Activated naive CD8-positive, alpha-beta T cell (primary cell): ENCODE measurements around the gene PALD1.
"Not testable (repeated sequence)": the region's sequence is repeated elsewhere in the genome, so short reads cannot be mapped to it uniquely, and the experiment has no call there.

Experiments used
- H3K27ac Mint-ChIP-seq: one replicate; pipeline ENCODE4 v1.8.0; 2021; ENCODE audit warnings: mixed read lengths
- H3K27me3 Mint-ChIP-seq: one replicate; pipeline ENCODE4 v1.8.0; 2021; ENCODE audit warnings: mixed read lengths
- H3K36me3 Mint-ChIP-seq: one replicate; pipeline ENCODE4 v1.8.0; 2021; ENCODE audit warnings: mixed read lengths
- H3K4me1 Mint-ChIP-seq: one replicate; pipeline ENCODE4 v1.8.0; 2021; ENCODE audit warnings: low read depth, mixed read lengths
- H3K4me3 Mint-ChIP-seq: one replicate; pipeline ENCODE4 v1.8.0; 2021; ENCODE audit warnings: mild to moderate bottlenecking, mixed read lengths
- H3K9me3 Mint-ChIP-seq: one replicate; pipeline ENCODE4 v1.8.0; 2021; ENCODE audit warnings: low read depth, mixed read lengths

PALD1 gene

DNA sequence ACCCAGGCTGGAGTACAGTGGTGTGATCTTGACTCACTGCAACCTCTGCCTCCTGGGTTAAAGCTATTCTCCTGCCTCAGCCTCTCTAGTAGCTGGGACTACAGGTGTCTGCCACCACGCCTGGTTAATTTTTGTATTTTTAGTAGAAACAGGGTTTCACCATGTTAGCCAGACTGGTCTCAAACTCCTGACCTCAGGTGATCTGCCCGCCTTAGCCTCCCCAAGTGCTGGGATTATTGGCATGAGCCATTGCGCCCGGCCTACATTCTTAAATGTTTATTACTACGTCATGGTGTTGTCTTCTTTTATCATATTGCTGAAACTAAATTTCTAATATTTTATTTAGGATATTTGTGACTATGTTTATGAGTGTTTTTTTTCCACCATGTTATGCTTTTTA lies 102.6 kb downstream of the PALD1 start:
- not testable (repeated sequence) for H3K27me3 Mint-ChIP-seq, H3K27ac Mint-ChIP-seq, H3K4me3 Mint-ChIP-seq, H3K9me3 Mint-ChIP-seq, H3K36me3 Mint-ChIP-seq
- peaks cover 45% of the 10 kb centered on the region for H3K4me1 Mint-ChIP-seq

DNA sequence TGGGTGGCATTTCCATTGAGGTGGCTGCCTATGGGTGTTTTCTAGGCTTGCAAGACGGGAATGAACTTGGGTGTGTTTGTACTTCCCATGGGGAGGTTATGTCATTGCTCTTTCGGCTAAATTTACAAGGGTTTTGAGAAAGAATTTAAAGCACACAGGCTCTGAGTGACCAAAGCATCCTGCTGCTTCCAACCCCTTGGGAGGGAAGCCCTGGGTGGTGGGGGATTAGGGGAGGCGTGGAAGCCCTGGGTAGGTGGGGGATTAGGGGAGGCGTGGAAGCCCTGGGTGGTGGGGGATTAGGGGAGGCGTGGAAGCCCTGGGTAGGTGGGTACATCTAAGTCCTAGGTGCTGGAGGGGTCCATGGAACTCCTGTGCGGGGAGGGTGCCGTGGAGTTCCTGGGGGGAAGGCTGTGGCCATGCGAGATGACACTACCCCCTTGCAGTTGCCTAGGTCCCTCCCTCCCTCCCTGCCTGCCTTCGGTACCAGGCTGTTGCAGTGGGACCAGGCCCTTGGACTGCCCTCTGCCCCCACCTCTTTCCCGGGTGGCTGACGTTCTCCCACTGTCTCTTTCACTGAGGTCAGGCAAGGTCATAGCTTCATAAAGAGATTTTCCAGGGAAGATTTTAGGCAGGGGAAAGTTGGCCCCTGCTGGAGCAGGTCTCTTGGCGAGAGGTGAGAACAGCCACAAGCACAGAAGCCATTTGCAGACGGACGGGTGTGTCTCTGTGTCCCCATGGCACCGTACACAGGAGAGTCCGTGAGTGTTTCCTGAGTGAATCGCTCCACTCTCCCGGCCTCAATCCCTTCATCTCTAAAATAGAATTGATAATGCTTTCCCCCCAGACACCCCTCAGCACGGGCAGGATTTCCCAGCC lies 104.5 kb downstream of the PALD1 start:
- no peaks in the 10 kb centered on the region for H3K36me3 Mint-ChIP-seq
- H3K27ac Mint-ChIP-seq: no peak overlapping the region
- no peaks in the 10 kb centered on the region for H3K27me3 Mint-ChIP-seq
- H3K4me1 Mint-ChIP-seq: peaks cover 32% of the 10 kb centered on the region
- H3K9me3 Mint-ChIP-seq: no peaks in the 10 kb centered on the region
- no peak overlapping the region for H3K4me3 Mint-ChIP-seq

DNA sequence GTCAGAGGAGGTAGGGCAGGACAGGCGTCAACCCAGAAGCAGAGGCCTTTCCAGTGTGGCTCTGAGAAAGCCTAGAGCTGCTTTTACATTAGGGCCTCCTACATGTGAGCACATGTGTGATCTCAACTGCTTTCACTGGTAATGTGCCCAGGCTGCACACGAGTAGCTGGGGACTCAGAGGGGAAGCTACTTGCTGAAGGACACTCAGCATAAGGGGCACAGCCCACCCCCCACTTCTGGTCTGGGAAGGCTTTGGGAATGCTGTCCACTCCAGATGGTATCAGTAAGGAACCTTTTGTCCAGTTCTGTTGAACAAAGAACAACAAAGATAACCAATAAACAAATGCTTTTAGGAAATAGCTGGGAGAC lies 105.1 kb downstream of the PALD1 start:
- H3K4me3 Mint-ChIP-seq: no peak overlapping the region
- H3K4me1 Mint-ChIP-seq: peaks cover 26% of the 10 kb centered on the region
- no peaks in the 10 kb centered on the region for H3K36me3 Mint-ChIP-seq
- no peaks in the 10 kb centered on the region for H3K9me3 Mint-ChIP-seq
- H3K27me3 Mint-ChIP-seq: no peaks in the 10 kb centered on the region
- H3K27ac Mint-ChIP-seq: no peak overlapping the region

DNA sequence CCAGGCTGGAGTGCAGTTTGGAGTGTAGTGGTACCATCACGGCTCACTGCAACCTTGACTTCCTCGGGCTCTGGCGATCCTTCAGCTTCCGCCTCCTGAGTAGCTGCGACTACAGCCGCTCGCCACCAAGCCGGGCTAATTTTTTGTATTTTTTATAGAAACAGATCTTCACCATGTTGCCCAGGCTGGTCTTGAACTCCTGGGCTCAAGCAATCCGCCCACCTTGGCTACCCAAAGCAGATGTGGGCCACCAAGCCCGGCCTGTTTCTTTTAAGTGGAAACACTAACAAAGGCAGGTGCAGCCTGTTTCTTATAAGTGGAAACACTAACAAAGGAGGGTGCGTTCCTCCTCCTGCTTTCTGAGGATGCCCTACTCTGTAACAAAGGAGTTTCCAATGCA lies 105.8 kb downstream of the PALD1 start:
- Mint-ChIP-seq H3K9me3 (no peaks in the 10 kb centered on the region), H3K4me3 (no peak overlapping the region), H3K27me3 (no peaks in the 10 kb centered on the region), H3K4me1 (peaks cover 19% of the 10 kb centered on the region), H3K36me3 (no peaks in the 10 kb centered on the region), H3K27ac (no peak overlapping the region)

DNA sequence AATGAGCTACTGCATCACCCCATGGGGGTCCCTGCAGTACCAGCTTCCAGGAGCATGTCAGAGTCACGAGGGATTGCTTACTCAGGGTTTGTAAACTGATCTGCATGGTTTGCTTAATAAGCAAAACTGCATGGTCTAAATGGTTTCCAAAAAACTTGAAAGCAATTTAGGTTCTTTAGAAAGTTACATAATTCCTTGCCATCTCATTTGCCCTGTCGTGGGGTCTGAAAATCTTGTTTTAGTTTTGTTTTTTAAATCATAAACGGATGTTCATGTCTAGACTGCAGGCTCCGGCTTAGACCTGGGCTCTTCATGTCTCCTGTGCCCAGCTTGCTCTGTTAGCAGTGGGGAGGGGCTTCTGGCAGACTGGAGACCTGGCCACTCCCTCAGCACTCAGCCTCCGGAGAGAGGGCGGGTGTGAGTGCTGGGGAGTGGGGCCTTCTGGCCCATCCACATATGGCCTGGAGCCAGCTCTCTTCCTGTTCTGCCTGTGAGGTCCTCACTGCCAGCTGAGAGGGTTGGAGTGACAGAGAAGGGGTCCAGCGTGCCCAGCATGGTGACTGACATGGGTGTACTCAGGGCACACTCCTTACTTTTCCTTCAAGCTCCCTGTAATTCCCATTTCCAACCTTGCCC lies 106.5 kb downstream of the PALD1 start:
- H3K9me3 Mint-ChIP-seq: no peaks in the 10 kb centered on the region

DNA sequence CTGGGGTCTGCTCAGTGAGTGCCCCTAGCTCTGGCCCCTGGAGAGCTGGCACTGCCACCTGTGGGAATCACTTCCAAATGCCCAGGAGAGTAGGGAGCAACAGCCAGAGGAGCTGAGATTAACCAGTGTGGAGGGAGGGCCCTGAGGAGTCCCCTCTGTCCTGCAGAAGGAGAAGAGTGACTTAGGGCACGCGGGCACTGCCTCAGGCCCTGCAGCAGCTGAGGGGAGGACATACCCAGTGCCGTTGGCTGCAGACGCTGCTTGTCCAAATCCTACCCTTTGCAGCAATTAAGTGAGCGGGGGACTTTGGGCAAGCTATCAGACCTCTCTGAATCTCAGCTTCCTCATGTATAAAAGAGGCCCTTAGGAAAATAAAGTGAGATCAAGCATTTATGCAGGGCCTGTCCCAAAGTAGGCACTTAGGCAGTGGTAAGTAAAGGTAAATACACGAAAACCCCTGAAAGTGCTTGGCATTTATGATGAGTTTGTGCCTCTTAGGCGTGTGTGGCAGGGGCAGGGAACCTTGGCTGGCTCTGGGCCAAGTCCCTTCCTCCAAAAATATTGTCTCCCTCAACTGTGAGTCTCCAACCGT lies 107.1 kb downstream of the PALD1 start:
- H3K9me3 Mint-ChIP-seq: no peaks in the 10 kb centered on the region
- H3K4me3 Mint-ChIP-seq: no peak overlapping the region
- H3K27me3 Mint-ChIP-seq: no peaks in the 10 kb centered on the region
- H3K4me1 Mint-ChIP-seq: peaks cover 10% of the 10 kb centered on the region
- no peak overlapping the region for H3K27ac Mint-ChIP-seq
- no peaks in the 10 kb centered on the region for H3K36me3 Mint-ChIP-seq

More for the DNA sequence above, 106.5 kb downstream of the PALD1 start:
- H3K4me3 Mint-ChIP-seq: no peak overlapping the region
- H3K27ac Mint-ChIP-seq: no peak overlapping the region
- peaks cover 12% of the 10 kb centered on the region for H3K4me1 Mint-ChIP-seq
- no peaks in the 10 kb centered on the region for H3K27me3 Mint-ChIP-seq
- no peaks in the 10 kb centered on the region for H3K36me3 Mint-ChIP-seq

DNA sequence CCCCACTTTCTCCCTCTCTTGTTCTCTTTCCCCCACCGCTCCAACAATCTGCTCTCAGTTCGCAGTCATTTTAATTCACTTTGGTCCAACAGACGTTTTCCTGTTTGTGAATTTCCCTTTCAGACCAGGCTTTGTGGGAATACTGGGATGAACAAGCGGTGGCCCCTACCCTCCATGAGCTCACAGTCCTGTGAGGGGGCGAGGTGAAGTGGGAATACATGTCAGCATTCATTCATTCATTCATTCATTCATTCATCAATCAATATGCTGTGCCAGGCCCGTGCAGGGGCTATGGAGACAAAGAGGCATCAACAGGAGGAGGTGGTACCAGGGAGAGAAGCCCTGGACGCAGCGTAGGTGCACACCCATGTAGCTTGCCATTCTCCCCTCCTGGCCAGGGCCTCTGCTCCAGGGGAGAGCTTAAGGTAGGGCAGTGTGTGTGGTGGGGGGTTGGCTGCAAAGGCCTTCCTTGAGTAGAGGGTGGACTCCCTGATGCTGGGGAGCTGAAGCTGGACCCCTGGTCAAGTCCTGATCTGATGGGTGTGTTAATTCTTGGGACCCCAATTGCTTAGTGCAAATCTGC lies 107.9 kb downstream of the PALD1 start:
- Mint-ChIP-seq H3K36me3 (no peaks in the 10 kb centered on the region), H3K27me3 (no peaks in the 10 kb centered on the region), H3K4me1 (peaks cover 9% of the 10 kb centered on the region), H3K27ac (peak overlapping the region; percentile 83), H3K4me3 (no peak overlapping the region), H3K9me3 (no peaks in the 10 kb centered on the region)

DNA sequence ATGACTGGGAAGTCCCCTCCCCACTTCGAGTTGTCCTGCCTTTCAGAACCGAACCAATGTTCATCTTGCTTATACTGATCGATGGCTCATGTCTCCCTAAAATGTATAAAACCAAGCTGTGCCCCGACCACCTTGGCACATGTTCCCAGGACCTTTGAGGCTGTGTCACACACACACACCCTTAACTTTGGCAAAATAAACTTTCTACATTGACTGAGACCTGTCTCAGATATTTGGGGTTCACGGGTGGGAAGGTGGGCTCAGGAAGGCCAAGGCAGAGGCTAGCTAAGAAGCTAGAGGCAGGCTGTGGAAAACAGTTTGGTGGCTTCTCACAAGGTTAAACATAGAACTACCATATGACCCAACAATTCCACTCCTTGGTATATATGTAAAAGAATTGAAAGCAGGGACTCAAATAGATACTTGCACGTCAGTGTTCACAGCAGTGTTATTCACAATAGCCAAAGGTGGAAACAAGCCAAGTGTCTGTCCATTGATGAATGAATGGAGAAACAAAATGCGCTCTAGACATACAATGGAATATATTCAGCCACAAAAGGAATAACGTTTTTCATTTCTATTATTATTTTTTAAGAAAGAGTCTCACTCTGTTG lies 108.6 kb downstream of the PALD1 start:
- Mint-ChIP-seq H3K4me1 (peaks cover 11% of the 10 kb centered on the region), H3K9me3 (no peaks in the 10 kb centered on the region), H3K27ac (peak overlapping the region; percentile 83), H3K4me3 (no peak overlapping the region), H3K36me3 (peaks cover under 1% of the 10 kb centered on the region), H3K27me3 (no peaks in the 10 kb centered on the region)

DNA sequence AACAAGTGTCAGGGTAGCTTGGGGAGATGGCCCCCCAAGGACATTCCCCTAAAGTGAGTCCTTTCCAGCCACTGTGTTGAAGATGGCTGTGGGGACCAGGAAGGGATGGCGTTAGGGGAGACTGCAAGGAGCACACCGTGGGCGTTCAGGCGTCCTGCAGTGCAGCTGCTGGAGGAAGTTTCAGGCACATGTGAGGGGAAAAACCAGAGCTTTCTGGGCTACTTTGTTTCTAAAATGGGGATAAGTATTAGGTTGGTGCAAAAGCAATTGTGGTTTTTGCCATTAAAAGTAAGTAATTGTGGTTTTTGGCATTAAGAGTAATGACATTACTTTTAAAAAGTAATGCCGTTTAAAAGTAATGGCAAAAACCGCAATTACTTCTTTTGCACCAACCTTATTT lies 109.7 kb downstream of the PALD1 start:
- peaks cover 15% of the 10 kb centered on the region for H3K4me1 Mint-ChIP-seq
- H3K36me3 Mint-ChIP-seq: peaks cover 3% of the 10 kb centered on the region
- H3K4me3 Mint-ChIP-seq: no peak overlapping the region
- no peaks in the 10 kb centered on the region for H3K27me3 Mint-ChIP-seq
- no peak overlapping the region for H3K27ac Mint-ChIP-seq
- no peaks in the 10 kb centered on the region for H3K9me3 Mint-ChIP-seq

DNA sequence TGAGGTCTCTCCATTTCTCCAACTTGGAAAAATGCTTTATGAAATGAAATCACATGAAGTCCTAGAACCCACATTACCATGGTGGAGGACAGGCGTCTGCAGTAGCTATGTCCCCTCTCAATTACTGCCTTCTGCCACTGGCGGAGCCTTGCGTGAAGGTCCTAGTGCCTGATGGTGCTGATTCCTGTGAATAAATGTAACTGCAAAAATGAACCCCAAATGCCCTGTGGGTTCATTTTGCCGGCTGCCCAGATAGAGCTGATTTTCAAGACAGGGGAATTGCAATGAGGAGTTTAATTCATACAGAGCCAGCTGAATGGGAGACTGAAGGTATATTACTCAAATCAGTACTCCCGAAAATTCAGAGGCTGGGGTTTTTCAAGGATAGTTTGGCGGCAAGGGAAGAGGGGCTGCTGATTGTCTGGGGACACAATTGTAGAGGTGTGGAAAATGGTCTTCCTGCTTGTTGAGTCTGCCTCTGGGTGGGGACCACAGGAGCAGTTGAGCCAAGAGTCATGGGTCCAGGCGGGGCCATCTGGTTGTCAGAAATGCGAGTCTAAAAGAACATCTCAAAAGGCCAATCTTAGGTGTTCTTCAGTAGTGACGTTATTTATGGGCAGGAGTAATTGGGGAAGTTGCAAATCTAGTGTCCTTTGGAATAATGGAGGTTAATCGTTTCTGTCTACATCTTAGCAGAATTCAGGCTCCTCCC lies 110.4 kb downstream of the PALD1 start:
- no peaks in the 10 kb centered on the region for H3K27me3 Mint-ChIP-seq
- no peak overlapping the region for H3K4me3 Mint-ChIP-seq
- H3K36me3 Mint-ChIP-seq: peaks cover 3% of the 10 kb centered on the region
- no peak overlapping the region for H3K27ac Mint-ChIP-seq
- H3K4me1 Mint-ChIP-seq: peaks cover 13% of the 10 kb centered on the region
- no peaks in the 10 kb centered on the region for H3K9me3 Mint-ChIP-seq

DNA sequence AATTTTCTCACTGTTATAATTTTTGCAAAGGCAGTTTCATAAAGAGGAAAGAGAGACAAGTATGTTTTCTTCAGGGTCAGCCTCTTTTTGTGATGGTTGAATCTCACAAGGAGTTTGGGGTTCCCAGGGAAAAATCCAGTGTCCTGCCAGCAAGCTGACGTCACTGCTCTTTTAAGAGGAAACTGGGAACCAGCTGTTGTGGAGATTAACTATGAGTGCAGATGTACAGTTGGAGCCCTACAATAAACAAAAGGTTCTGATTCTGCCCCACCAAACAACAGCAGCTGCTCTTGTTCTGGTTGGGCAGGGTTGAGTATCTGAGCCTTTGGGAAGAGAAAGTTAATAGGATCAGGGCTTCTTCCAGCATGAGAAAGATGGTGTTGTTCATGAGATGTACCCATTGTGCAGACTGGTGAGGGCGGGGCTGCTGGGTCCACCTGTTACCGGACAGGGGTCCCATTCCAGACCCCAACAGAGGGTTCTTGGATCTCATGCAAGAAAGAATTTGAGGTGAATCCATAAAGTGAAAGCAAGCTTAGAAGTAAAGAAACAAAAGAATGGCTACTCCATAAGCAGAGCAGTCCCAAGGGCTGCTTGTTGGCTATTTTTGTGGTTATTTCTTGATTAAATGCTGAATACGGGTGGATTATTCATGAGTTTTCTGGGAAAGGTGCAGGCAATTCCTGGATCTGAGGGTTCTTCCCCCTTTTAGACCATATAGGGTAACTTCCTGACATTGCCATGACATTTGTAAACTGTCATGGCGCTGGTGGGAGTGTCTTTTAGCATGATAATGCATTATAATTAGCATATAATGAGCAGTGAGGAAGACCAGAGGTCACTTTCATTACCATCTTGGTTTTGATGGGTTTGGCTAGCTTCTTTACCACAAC lies 111.4 kb downstream of the PALD1 start:
- Mint-ChIP-seq H3K27ac (no peak overlapping the region), H3K4me3 (no peak overlapping the region), H3K9me3 (no peaks in the 10 kb centered on the region), H3K27me3 (no peaks in the 10 kb centered on the region), H3K36me3 (peaks cover 3% of the 10 kb centered on the region), H3K4me1 (peaks cover 14% of the 10 kb centered on the region)

DNA sequence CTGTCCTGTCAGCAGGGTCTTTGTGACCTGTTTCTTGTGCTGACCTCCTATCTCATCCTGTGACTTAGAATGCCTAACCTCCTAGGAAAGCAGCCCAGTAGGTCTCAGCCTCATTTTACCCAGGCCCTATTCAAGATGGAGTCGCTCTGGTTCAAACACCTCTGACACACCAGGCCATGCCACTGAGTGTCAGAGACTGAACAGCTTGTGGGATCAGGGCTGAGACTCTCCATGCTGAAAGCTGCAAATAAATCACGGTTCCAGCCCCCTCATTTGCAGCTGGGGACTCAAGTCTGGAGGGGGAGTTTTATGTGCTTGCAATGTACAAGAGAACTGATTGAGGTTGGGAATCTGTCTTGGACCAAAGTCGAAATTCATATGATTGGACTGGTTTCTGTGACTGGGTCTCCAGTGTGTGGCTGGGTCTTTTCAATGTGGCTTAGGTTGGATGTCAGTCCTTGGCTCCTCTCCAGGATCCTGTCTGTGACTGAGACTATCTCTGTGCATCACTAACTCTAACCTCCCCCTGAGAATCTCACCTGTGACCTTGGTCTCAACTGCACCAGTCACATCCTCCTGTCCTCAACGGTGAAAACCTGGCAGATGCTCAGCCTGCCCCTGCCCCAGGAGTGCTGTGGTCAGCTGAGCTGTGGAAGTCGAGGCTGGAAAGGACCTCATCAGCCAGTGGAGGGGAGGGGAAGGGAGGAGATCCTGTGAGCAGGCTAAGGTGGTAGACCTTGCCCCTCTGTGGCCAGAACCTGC lies 112.3 kb downstream of the PALD1 start:
- Mint-ChIP-seq H3K4me3 (no peak overlapping the region), H3K9me3 (no peaks in the 10 kb centered on the region), H3K27me3 (no peaks in the 10 kb centered on the region), H3K36me3 (peaks cover 3% of the 10 kb centered on the region), H3K4me1 (peaks cover 17% of the 10 kb centered on the region), H3K27ac (no peak overlapping the region)

DNA sequence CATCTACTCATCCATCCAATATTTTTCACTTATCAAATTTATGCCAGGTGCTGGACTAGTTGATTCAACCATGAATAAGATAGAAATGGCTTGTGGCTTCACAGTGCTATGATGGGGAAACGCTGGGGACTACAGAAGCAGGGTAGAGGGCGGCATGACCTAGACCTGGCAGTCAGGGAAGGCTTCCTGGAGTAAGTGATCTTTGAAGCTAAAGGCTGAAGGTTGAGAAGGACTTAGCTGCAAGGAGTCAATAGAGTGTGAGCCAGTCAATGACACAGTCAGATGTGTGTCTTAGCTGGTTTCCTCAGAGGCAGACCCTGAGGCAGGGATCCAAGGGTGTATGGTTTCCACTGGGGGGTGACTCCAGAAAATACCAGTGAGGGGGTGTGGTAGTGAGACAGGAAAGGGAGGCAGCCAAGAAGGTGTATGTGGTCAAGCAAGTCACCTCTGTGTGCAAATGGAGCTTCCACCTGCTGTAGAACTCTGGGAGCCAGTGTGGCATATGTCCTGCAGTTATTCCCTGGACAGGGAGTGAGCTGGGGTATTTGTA lies 113.7 kb downstream of the PALD1 start:
- H3K9me3 Mint-ChIP-seq: no peaks in the 10 kb centered on the region
- peaks cover 24% of the 10 kb centered on the region for H3K4me1 Mint-ChIP-seq
- H3K36me3 Mint-ChIP-seq: peaks cover 9% of the 10 kb centered on the region
- no peak overlapping the region for H3K27ac Mint-ChIP-seq
- no peak overlapping the region for H3K4me3 Mint-ChIP-seq
- H3K27me3 Mint-ChIP-seq: no peaks in the 10 kb centered on the region
